NCI-H524 (cell line): ENCODE results near the gene LETM1.
"Not testable (repeated sequence)": the region's sequence is repeated elsewhere in the genome, so short reads cannot be mapped to it uniquely, and the experiment has no call there.

Source experiments
- DNase-seq, 2 experiments: peaks; one replicate each; lab custom pipeline; 2025; lab: John Stamatoyannopoulos, UW

Gene LETM1

GRCh38 chr4:1851575-1852410, 4.2 kb downstream of the LETM1 start:
- DNase-seq: no peak

- no peak for DNase-seq
Measured at GRCh38 chr4:1851160-1851559, 4.8 kb downstream of the LETM1 start.

- no peak for DNase-seq
Measured at GRCh38 chr4:1850276-1850675, 5.7 kb downstream of the LETM1 start.

- DNase-seq: no peak
Measured at GRCh38 chr4:1846580-1846979, 9.4 kb downstream of the LETM1 start.

- not testable (repeated sequence) for DNase-seq
Measured at GRCh38 chr4:1844618-1845017, 11.3 kb downstream of the LETM1 start.

- no peak for DNase-seq
Measured at GRCh38 chr4:1843852-1844251, 12.1 kb downstream of the LETM1 start.

GRCh38 chr4:1842993-1843448, 12.9 kb downstream of the LETM1 start:
- no peak for DNase-seq

GRCh38 chr4:1842339-1842895, 13.5 kb downstream of the LETM1 start:
- no peak for DNase-seq

- DNase-seq: no peak
Measured at GRCh38 chr4:1841887-1842210, 14.1 kb downstream of the LETM1 start.

GRCh38 chr4:1841201-1841886, 14.6 kb downstream of the LETM1 start:
- no peak for DNase-seq

- no peak for DNase-seq
Measured at GRCh38 chr4:1839282-1839681, 16.7 kb downstream of the LETM1 start.

GRCh38 chr4:1837069-1837468, 18.9 kb downstream of the LETM1 start:
- no peak for DNase-seq

- no peak for DNase-seq
Measured at GRCh38 chr4:1836650-1837049, 19.3 kb downstream of the LETM1 start.

GRCh38 chr4:1835836-1836235, 20.1 kb downstream of the LETM1 start:
- DNase-seq: not testable (repeated sequence)

GRCh38 chr4:1834047-1834775, 21.7 kb downstream of the LETM1 start:
- DNase-seq: no peak

- no peak for DNase-seq
Measured at GRCh38 chr4:1833307-1834046, 22.5 kb downstream of the LETM1 start.

- DNase-seq: no peak
Measured at GRCh38 chr4:1832690-1833089, 23.3 kb downstream of the LETM1 start.

- no peak for DNase-seq
Measured at GRCh38 chr4:1831331-1831730, 24.6 kb downstream of the LETM1 start.

GRCh38 chr4:1830642-1831228, 25.2 kb downstream of the LETM1 start:
- DNase-seq: no peak

GRCh38 chr4:1830234-1830633, 25.7 kb downstream of the LETM1 start:
- DNase-seq: no peak
